ENCODE data around the gene FMO3.

DNA sequence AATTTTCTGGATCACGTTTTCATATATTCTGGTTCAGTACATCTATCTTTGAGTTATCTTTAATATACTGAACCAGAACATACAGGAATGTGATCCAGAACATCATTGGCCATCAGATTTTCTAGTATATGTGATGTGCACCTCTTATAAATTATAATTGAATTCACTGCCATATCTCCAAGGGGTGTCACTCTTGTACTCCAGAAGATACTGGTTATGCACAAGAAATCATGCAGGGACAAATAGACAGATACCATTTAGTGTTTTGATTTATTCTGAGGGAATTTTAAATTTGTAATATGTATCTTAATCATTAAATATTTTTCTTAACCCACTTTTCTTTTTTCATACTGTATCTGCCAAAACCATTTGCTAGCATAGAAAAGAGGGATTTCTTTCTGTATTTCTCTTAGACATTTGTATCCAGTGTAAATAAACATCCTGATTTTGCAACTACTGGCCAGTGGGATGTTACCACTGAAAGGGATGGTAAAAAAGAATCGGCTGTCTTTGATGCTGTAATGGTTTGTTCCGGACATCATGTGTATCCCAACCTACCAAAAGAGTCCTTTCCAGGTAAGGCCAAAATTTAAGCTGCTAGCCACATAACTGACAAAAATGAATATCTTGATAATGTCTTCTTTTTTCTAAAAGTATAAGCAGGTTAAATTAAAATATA, 16.7 kb downstream of the FMO3 start:
- no peak for TF ChIP-seq POLR2A (IDR thresholded peaks at IDR 0.05)
- TF ChIP-seq, protein P1, sequence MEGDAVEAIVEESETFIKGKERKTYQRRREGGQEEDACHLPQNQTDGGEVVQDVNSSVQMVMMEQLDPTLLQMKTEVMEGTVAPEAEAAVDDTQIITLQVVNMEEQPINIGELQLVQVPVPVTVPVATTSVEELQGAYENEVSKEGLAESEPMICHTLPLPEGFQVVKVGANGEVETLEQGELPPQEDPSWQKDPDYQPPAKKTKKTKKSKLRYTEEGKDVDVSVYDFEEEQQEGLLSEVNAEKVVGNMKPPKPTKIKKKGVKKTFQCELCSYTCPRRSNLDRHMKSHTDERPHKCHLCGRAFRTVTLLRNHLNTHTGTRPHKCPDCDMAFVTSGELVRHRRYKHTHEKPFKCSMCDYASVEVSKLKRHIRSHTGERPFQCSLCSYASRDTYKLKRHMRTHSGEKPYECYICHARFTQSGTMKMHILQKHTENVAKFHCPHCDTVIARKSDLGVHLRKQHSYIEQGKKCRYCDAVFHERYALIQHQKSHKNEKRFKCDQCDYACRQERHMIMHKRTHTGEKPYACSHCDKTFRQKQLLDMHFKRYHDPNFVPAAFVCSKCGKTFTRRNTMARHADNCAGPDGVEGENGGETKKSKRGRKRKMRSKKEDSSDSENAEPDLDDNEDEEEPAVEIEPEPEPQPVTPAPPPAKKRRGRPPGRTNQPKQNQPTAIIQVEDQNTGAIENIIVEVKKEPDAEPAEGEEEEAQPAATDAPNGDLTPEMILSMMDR (IDR thresholded peaks at IDR 0.05): no peak

All from body of pancreas (tissue), 4 donors.